K562 (cell line): ENCODE results near the gene CROT. TPM values are rescaled to one million over a fixed set of nuclear protein-coding genes. Genes with fewer than 3 reads are reported as not detected.

Source experiments
- ATAC-seq: fragments of 200-7000 bp; cut with Tn5 transposase; 3 replicates; pipeline ENCODE4 v1.9.1; 2020; ENCODE audit warnings: moderate library complexity
- BruUV-seq: library from RNA; stranded (reverse); fragments of 400-500 nt; replicated peaks from 2 replicates; lab custom pipeline; 2021; lab: Mats Ljungman, UMichigan
- CTCF ChIA-PET: fragments of 300-600 bp; formaldehyde crosslinking; extraction: SDS; loops from one replicate; lab custom pipeline; 2021; ENCODE audit warnings: low intra/inter-chr PET ratio; lab: Yijun Ruan, JAX
- POLR2A ChIA-PET: fragments of 300-600, 350-650 bp; sonication (Branson Sonifier 250); formaldehyde crosslinking; extraction: SDS; loops from one replicate; lab custom pipeline; 2021; ENCODE audit warnings: antibody characterized with exemption, inconsistent platforms; lab: Yijun Ruan, JAX
- DNase-seq, 4 experiments: peaks; one replicate each; pipeline versions ENCODE4 v3.0.0 to v3.0.0-alpha.2; 2011 to 2018; ENCODE audit warnings: low spot score in 3 of 4, mixed read lengths in 3 of 4; ENCODE audit errors: extremely low read depth in 1 of 4
- FAIRE-seq: peaks from 2 replicates; lab custom pipeline; 2011; peaks lifted over from hg19 to GRCh38; lab: Jason Lieb, UNC
- H2AFZ ChIP-seq: 2 replicates; pipeline ENCODE4 v1.6.0; 2011; ENCODE audit warnings: low read depth, low read length, control low read depth, inconsistent platforms
- H3K27ac ChIP-seq: fragments of 200-600 bp; 3 replicates; pipeline ENCODE4 v1.8.0; 2011; ENCODE audit warnings: low read depth, mild to moderate bottlenecking, control low read depth, inconsistent platforms, low read length, moderate library complexity, mixed read lengths; ENCODE audit errors: extremely low read depth
- H3K27me3 ChIP-seq, 2 experiments: fragments of 300-600 bp in 1 of 2; 2 replicates in 1 of 2; 3 replicates in 1 of 2; pipeline versions ENCODE4 v1.6.0 to v1.8.0; 2011; ENCODE audit warnings: inconsistent platforms in 2 of 2, low read length in 2 of 2, mild to moderate bottlenecking in 1 of 2, mixed read lengths in 1 of 2, moderate library complexity in 1 of 2; ENCODE audit not compliant: control insufficient read depth in 2 of 2, insufficient read depth in 2 of 2
- H3K36me3 ChIP-seq: fragments of 300-600 bp; 3 replicates; pipeline ENCODE4 v1.8.0; 2011; ENCODE audit warnings: mild to moderate bottlenecking, low read length, inconsistent platforms; ENCODE audit not compliant: control insufficient read depth, insufficient read depth
- H3K4me1 ChIP-seq, 2 experiments: fragments of 200-600 bp in 1 of 2; replicated peaks in 1 of 2; 2 replicates in 1 of 2; 3 replicates in 1 of 2; pipeline versions ENCODE4 v1.5.1 to v1.8.0; 2011; ENCODE audit warnings: inconsistent platforms in 2 of 2, low read length in 2 of 2, mild to moderate bottlenecking in 1 of 2, mixed read lengths in 1 of 2, moderate library complexity in 1 of 2; ENCODE audit not compliant: control insufficient read depth in 2 of 2, insufficient read depth in 2 of 2
- H3K4me2 ChIP-seq: 2 replicates; pipeline ENCODE4 v1.6.1; 2011; ENCODE audit warnings: low read length, control low read depth, inconsistent platforms, mixed read lengths; ENCODE audit not compliant: insufficient read depth
- H3K4me3 ChIP-seq: fragments of 200-600 bp; sonication (generic), shearing (Covaris generic); 2 replicates; pipeline ENCODE4 v1.5.1; 2016; ENCODE audit warnings: control low read depth, inconsistent platforms
- H3K79me2 ChIP-seq: fragments of 200-600 bp; 3 replicates; pipeline ENCODE4 v1.8.0; 2011; ENCODE audit warnings: low read length, inconsistent platforms; ENCODE audit not compliant: control insufficient read depth, insufficient read depth
- H3K9ac ChIP-seq, 2 experiments: 2 replicates each; pipeline versions ENCODE4 v1.6.0 to v1.6.1; 2011; ENCODE audit warnings: low read depth in 2 of 2, low read length in 2 of 2, control low read depth in 1 of 2, inconsistent platforms in 1 of 2, mild to moderate bottlenecking in 1 of 2, mixed read lengths in 1 of 2; ENCODE audit not compliant: insufficient read depth in 1 of 2
- H3K9me1 ChIP-seq: one replicate; pipeline ENCODE4 v1.6.0; 2011; ENCODE audit warnings: inconsistent platforms, mild to moderate bottlenecking, low read length, moderate library complexity; ENCODE audit not compliant: control insufficient read depth, insufficient read depth
- H3K9me3 ChIP-seq: replicated peaks from 2 replicates; pipeline ENCODE4 v1.5.1; 2011; ENCODE audit warnings: low read depth, low read length, inconsistent platforms; ENCODE audit not compliant: control insufficient read depth, insufficient read depth
- H4K20me1 ChIP-seq: replicated peaks from 2 replicates; pipeline ENCODE4 v1.6.1; 2011; ENCODE audit warnings: low read length, inconsistent platforms, mixed read lengths; ENCODE audit not compliant: control insufficient read depth, insufficient read depth
- MEF2A ChIP-seq: IDR thresholded peaks from 2 replicates; pipeline ENCODE4 v1.6.1; 2011; ENCODE audit warnings: low read depth, mild to moderate bottlenecking, low read length, moderate library complexity; ENCODE audit not compliant: control insufficient read depth
- MXD1 ChIP-seq: fragments of 250-450 bp; sonication (Bioruptor Pico); IDR thresholded peaks from 2 replicates; pipeline ENCODE4 v1.8.0; 2021; ENCODE audit warnings: borderline replicate concordance, mild to moderate bottlenecking, moderate library complexity; ENCODE audit not compliant: poor library complexity, severe bottlenecking
- USF2 ChIP-seq: sonication (generic); formaldehyde crosslinking; IDR thresholded peaks from 2 replicates; pipeline ENCODE4 v1.5.0; 2020; ENCODE audit warnings: missing genetic modification reagents
- ZBTB49 ChIP-seq: sonication (generic); formaldehyde crosslinking; IDR thresholded peaks from 2 replicates; pipeline ENCODE4 v1.8.0; 2022; ENCODE audit warnings: missing genetic modification reagents, mild to moderate bottlenecking, borderline replicate concordance
- ZNF311 ChIP-seq: fragments of 250-450 bp; sonication (Bioruptor Pico); IDR thresholded peaks from 2 replicates; pipeline ENCODE4 v1.4.0; 2020; ENCODE audit warnings: mild to moderate bottlenecking, moderate library complexity
- in situ Hi-C: fragments of 300-500 bp; cut with MboI; formaldehyde crosslinking; loops from 4 replicates; pipeline ENCODE4 v1.15.0; 2018; ENCODE audit warnings: inconsistent platforms, mixed read lengths
- intact Hi-C: fragments of 100-400 bp; cut with micrococcal nuclease; formaldehyde crosslinking; loops from 2 replicates; pipeline ENCODE4 v1.14.2; 2022
- polyA plus RNA-seq, 8 experiments: library from polyadenylated mRNA; depleted of rRNA in 4 of 8; stranded (reverse) in 5 of 8; unstranded in 3 of 8; fragments of >200 nt; fragmentation: Nextera tagmentation in 2 of 8; fragmentation: Illumina TruSeq in 1 of 8; extraction: Ambion mirVana in 2 of 8; extraction: Trizol in 1 of 8; gene quantifications; 2 replicates each; pipeline versions ENCODE4 v1.2.1 to v1.2.3, GENCODE V29; 2011 to 2014; ENCODE audit warnings: inconsistent platforms in 1 of 8, missing spikeins in 1 of 8
- total RNA-seq, 7 experiments: library from RNA; depleted of rRNA in 6 of 7; stranded (reverse); fragments of >200 nt in 6 of 7; fragmentation: Illumina TruSeq in 2 of 7; extraction: Trizol in 2 of 7; gene quantifications; 2 replicates each; pipeline versions ENCODE4 v1.2.1 to v1.2.3, GENCODE V29; 2011 to 2021; ENCODE audit warnings: low replicate concordance in 1 of 7

The CROT gene
- total and polyA plus RNA-seq, 9 of the 15 experiments (the other 6 are each of a cell fraction or from before 2014, with no cell fraction given), result 2.5 to 8.1 (median 5.1) TPM

GRCh38 chr7:87398446-87398845, 53.0 kb downstream of the CROT start (continued):
- TF ChIP-seq ZBTB49 (CRISPR knock-in tag), result no peak

GRCh38 chr7:87404674-87405073, 59.2 kb downstream of the CROT start:
- CTCF ChIA-PET, result no interaction called here
- Histone ChIP-seq H3K9me1 (no peaks in the 10 kb centered on the region), H4K20me1 (no peaks in the 10 kb centered on the region), H3K9me3 (no peaks in the 10 kb centered on the region), H3K4me1 (no peaks in the 10 kb centered on the region), H3K4me3 (no peak overlapping the region), H3K79me2 (no peaks in the 10 kb centered on the region), H3K36me3 (no peaks in the 10 kb centered on the region), H3K27ac (no peak overlapping the region), H3K9ac (no peak overlapping the region), H3K4me2 (no peak overlapping the region), H2AFZ (no peak overlapping the region), H3K27me3 (no peaks in the 10 kb centered on the region)
- POLR2A ChIA-PET, result interaction anchor here (1.7 kb wide), 1 partner anchor 8 kb away, joined by 5 read pairs; no protein-coding TSS in a partner anchor
- no peak for ATAC-seq
- intact Hi-C loops, result no loop called here
- no peak for FAIRE-seq
- DNase-seq, result no peak
- in situ Hi-C loops, result loop anchor here (25.0 kb wide), 1 partner anchor 492 kb away; no protein-coding TSS in a partner anchor
- no TSS peak for BruUV-seq
- no peak for TF ChIP-seq USF2 (CRISPR knock-in tag)
- no peak for TF ChIP-seq ZNF311 (CRISPR knock-in tag)
- no peak for TF ChIP-seq MXD1 (CRISPR knock-in tag)
- no peak for TF ChIP-seq MEF2A
